NCI-H524 treated with DMSO at 0.1 percent for 48 hours (cell line): ENCODE measurements around the gene ABCE1.
"Not testable (repeated sequence)": the region's sequence is repeated elsewhere in the genome, so short reads cannot be mapped to it uniquely, and the experiment has no call there.

ENCODE experiments used
- DNase-seq: peaks from one replicate; lab custom pipeline; 2025; lab: John Stamatoyannopoulos, UW

ABCE1 gene

GRCh38 chr4:145102619-145103018 lies 4.5 kb downstream of the ABCE1 start:
- no peak for DNase-seq

- DNase-seq: no peak
Measured at GRCh38 chr4:145103496-145103895, 5.4 kb downstream of the ABCE1 start.

- no peak for DNase-seq
Measured at GRCh38 chr4:145107126-145107525, 9.0 kb downstream of the ABCE1 start.

- no peak for DNase-seq
Measured at GRCh38 chr4:145108128-145108527, 10.0 kb downstream of the ABCE1 start.

GRCh38 chr4:145125396-145125795 lies 27.3 kb downstream of the ABCE1 start:
- DNase-seq: no peak

- DNase-seq: no peak
Measured at GRCh38 chr4:145130130-145130529, 32.0 kb downstream of the ABCE1 start.

- DNase-seq: no peak
Measured at GRCh38 chr4:145130788-145131399, 32.8 kb downstream of the ABCE1 start.

- no peak for DNase-seq
Measured at GRCh38 chr4:145131848-145132247, 33.7 kb downstream of the ABCE1 start.

GRCh38 chr4:145132511-145133098 lies 34.5 kb downstream of the ABCE1 start:
- no peak for DNase-seq

GRCh38 chr4:145136219-145136618 lies 38.1 kb downstream of the ABCE1 start:
- not testable (repeated sequence) for DNase-seq

- DNase-seq: no peak
Measured at GRCh38 chr4:145148980-145149379, 50.9 kb downstream of the ABCE1 start.

GRCh38 chr4:145153181-145153903 lies 55.2 kb downstream of the ABCE1 start:
- DNase-seq: no peak

- DNase-seq: no peak
Measured at GRCh38 chr4:145153904-145154298, 55.8 kb downstream of the ABCE1 start.

GRCh38 chr4:145154573-145154972 lies 56.5 kb downstream of the ABCE1 start:
- DNase-seq: no peak

GRCh38 chr4:145155268-145155870 lies 57.3 kb downstream of the ABCE1 start:
- no peak for DNase-seq

- DNase-seq: no peak
Measured at GRCh38 chr4:145156986-145157385, 58.9 kb downstream of the ABCE1 start.

- DNase-seq: no peak
Measured at GRCh38 chr4:145161549-145161948, 63.4 kb downstream of the ABCE1 start.

GRCh38 chr4:145167887-145168286 lies 69.8 kb downstream of the ABCE1 start:
- DNase-seq: no peak

- no peak for DNase-seq
Measured at GRCh38 chr4:145168581-145169187, 70.6 kb downstream of the ABCE1 start.

GRCh38 chr4:145170223-145170622 lies 72.1 kb downstream of the ABCE1 start:
- DNase-seq: no peak

GRCh38 chr4:145171911-145172310 lies 73.8 kb downstream of the ABCE1 start:
- no peak for DNase-seq

GRCh38 chr4:145176641-145177432 lies 78.7 kb downstream of the ABCE1 start:
- no peak for DNase-seq
